Measurements from ENCODE around the gene MT1A. TPM values are rescaled to one million over a fixed set of nuclear protein-coding genes. Genes with fewer than 3 reads are reported as not detected.
"Not testable (repeated sequence)": the region's sequence is repeated elsewhere in the genome, so short reads cannot be mapped to it uniquely, and the experiment has no call there.

MT1A gene
- total RNA-seq, 1 experiment from 2014 or later = 2.8 TPM

- TF ChIP-seq FOXP1 (CRISPR knock-in tag; IDR thresholded peaks at IDR 0.05; ENCODE audit: borderline replicate concordance) (no peak), PRDM15 (CRISPR knock-in tag; IDR thresholded peaks at IDR 0.05) (no peak), NFE2L1 (CRISPR knock-in tag; IDR thresholded peaks at IDR 0.05) (no peak), TCF7 (CRISPR knock-in tag; IDR thresholded peaks at IDR 0.05; ENCODE audit: low read depth) (no peak), KAT7 (CRISPR knock-in tag; IDR thresholded peaks at IDR 0.05; ENCODE audit: borderline replicate concordance) (no peak), CREB1 (CRISPR knock-in tag; IDR thresholded peaks at IDR 0.05) (no peak), RORB (CRISPR knock-in tag; IDR thresholded peaks at IDR 0.05) (no peak)
- TF ChIP-seq, protein P1, sequence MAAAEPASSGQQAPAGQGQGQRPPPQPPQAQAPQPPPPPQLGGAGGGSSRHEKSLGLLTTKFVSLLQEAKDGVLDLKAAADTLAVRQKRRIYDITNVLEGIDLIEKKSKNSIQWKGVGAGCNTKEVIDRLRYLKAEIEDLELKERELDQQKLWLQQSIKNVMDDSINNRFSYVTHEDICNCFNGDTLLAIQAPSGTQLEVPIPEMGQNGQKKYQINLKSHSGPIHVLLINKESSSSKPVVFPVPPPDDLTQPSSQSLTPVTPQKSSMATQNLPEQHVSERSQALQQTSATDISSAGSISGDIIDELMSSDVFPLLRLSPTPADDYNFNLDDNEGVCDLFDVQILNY (CRISPR knock-in tag; IDR thresholded peaks at IDR 0.05) = no peak
Measured at GRCh38 chr16:56670620-56670934, 32.1 kb downstream of the MT1A start (continued).

GRCh38 chr16:56671691-56672090 is 33.2 kb downstream of the MT1A start:
- H3K9me3 Mint-ChIP-seq; H3K27ac Mint-ChIP-seq; H3K4me3 Mint-ChIP-seq; DNase-seq (ENCODE audit: low spot score); H3K36me3 Mint-ChIP-seq; ATAC-seq: not testable (repeated sequence)
- H3K27me3 Mint-ChIP-seq (ENCODE audit: low read depth) = peaks cover 78% of the 10 kb centered on the region
- H3K4me1 Mint-ChIP-seq = peaks cover 62% of the 10 kb centered on the region
- CTCF ChIA-PET = interaction anchor here (0.6 to 3.6 kb wide), 2 partner anchors 30 to 231 kb away, joined by 3 to 24 read pairs; no protein-coding TSS in a partner anchor
- POLR2A ChIA-PET = interaction anchor here (1.0 to 1.4 kb wide), 2 partner anchors 14 to 31 kb away, joined by 3 to 5 read pairs; partner anchors contain the start of gene MT1F

DNA sequence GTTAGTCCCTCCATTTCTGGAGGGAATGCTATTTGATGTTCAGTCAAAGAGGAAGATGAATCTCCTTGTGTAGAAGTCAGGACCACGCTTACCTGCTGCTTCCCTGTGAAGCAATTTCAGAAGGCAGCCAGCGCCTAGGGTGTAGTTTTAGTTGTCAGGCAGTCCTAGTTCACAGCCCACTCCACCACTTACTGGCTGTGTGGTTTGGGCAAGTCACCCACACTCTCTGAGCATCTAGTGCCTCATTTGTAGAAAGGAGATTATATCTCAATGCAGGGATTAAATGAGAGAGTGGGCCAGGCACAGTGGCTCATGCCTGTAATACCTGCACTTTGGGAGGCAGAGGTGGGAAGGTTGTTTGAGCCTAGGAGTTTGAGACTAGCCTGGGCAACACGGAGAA is 33.7 kb downstream of the MT1A start:
- H3K27me3 Mint-ChIP-seq (ENCODE audit: low read depth) = peaks cover 73% of the 10 kb centered on the region
- H3K27ac Mint-ChIP-seq; DNase-seq (ENCODE audit: low spot score); H3K36me3 Mint-ChIP-seq; ATAC-seq; H3K9me3 Mint-ChIP-seq; H3K4me3 Mint-ChIP-seq: not testable (repeated sequence)
- peaks cover 65% of the 10 kb centered on the region for H3K4me1 Mint-ChIP-seq
- ChIA-PET POLR2A (interaction anchor here (1.0 to 1.4 kb wide), 3 partner anchors 15 to 47 kb away, joined by 3 to 5 read pairs (median 3); partner anchors contain the start of genes MT1E and MT1F), CTCF (interaction anchor here (2.6 kb wide), 1 partner anchor 30 kb away, joined by 46 read pairs; no protein-coding TSS in a partner anchor)

GRCh38 chr16:56672761-56673536 is 34.5 kb downstream of the MT1A start:
- TF ChIP-seq NFATC4 (CRISPR knock-in tag; IDR thresholded peaks at IDR 0.05) (no peak), IRF1 (CRISPR knock-in tag; IDR thresholded peaks at IDR 0.05) (no peak), IRF2 (CRISPR knock-in tag; IDR thresholded peaks at IDR 0.05; ENCODE audit: borderline replicate concordance, low read depth) (no peak), KAT7 (CRISPR knock-in tag; IDR thresholded peaks at IDR 0.05; ENCODE audit: borderline replicate concordance) (no peak)
- TF ChIP-seq, protein P2, sequence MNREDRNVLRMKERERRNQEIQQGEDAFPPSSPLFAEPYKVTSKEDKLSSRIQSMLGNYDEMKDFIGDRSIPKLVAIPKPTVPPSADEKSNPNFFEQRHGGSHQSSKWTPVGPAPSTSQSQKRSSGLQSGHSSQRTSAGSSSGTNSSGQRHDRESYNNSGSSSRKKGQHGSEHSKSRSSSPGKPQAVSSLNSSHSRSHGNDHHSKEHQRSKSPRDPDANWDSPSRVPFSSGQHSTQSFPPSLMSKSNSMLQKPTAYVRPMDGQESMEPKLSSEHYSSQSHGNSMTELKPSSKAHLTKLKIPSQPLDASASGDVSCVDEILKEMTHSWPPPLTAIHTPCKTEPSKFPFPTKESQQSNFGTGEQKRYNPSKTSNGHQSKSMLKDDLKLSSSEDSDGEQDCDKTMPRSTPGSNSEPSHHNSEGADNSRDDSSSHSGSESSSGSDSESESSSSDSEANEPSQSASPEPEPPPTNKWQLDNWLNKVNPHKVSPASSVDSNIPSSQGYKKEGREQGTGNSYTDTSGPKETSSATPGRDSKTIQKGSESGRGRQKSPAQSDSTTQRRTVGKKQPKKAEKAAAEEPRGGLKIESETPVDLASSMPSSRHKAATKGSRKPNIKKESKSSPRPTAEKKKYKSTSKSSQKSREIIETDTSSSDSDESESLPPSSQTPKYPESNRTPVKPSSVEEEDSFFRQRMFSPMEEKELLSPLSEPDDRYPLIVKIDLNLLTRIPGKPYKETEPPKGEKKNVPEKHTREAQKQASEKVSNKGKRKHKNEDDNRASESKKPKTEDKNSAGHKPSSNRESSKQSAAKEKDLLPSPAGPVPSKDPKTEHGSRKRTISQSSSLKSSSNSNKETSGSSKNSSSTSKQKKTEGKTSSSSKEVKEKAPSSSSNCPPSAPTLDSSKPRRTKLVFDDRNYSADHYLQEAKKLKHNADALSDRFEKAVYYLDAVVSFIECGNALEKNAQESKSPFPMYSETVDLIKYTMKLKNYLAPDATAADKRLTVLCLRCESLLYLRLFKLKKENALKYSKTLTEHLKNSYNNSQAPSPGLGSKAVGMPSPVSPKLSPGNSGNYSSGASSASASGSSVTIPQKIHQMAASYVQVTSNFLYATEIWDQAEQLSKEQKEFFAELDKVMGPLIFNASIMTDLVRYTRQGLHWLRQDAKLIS (CRISPR knock-in tag; IDR thresholded peaks at IDR 0.05; ENCODE audit: borderline replicate concordance) = no peak
- CTCF ChIA-PET = interaction anchor here (0.8 to 2.6 kb wide), 8 partner anchors 13 to 171 kb away, joined by 3 to 46 read pairs (median 4); partner anchors contain the start of gene MT1F
- Mint-ChIP-seq H3K4me3 (no peak overlapping the region), H3K36me3 (no peaks in the 10 kb centered on the region), H3K27ac (no peak overlapping the region), H3K4me1 (peaks cover 63% of the 10 kb centered on the region), H3K27me3 (ENCODE audit: low read depth) (peaks cover 65% of the 10 kb centered on the region), H3K9me3 (no peaks in the 10 kb centered on the region)
- ATAC-seq (no peak), DNase-seq (ENCODE audit: low spot score) (no peak)
- POLR2A ChIA-PET = interaction anchor here (1.3 kb wide), 1 partner anchor 47 kb away, joined by 3 read pairs; the partner anchor contains the start of gene MT1E
